Activated T-cell treated with anti-CD3 and anti-CD28 coated beads for 1 hour (primary cell): ENCODE results near the gene TLE3.
"Not testable (repeated sequence)": the region's sequence is repeated elsewhere in the genome, so short reads cannot be mapped to it uniquely, and the experiment has no call there.

Experiments used
- DNase-seq: peaks from one replicate; pipeline ENCODE4 v3.0.0-alpha.2; 2020; ENCODE audit warnings: low read depth

Gene TLE3

DNA sequence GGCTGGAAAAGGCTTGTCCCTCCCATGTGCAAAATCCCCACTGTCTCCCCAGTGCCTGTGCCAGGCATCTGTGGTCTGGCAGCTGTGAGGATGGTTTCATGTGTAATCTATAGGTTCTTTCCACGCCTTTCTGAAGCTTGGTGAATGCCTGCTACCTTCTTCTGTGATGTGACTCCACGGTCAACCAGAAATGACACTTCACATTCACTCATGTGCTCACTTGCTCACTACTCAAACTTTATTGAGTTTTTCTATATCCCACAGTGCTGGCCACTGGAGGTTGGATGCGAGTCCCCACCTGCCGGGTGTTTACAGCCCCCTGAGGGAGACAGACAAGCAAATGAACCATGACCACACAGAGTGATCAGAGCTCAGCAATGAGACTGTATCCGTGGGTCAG, 27.9 kb upstream of the TLE3 start:
- DNase-seq = no peak

DNA sequence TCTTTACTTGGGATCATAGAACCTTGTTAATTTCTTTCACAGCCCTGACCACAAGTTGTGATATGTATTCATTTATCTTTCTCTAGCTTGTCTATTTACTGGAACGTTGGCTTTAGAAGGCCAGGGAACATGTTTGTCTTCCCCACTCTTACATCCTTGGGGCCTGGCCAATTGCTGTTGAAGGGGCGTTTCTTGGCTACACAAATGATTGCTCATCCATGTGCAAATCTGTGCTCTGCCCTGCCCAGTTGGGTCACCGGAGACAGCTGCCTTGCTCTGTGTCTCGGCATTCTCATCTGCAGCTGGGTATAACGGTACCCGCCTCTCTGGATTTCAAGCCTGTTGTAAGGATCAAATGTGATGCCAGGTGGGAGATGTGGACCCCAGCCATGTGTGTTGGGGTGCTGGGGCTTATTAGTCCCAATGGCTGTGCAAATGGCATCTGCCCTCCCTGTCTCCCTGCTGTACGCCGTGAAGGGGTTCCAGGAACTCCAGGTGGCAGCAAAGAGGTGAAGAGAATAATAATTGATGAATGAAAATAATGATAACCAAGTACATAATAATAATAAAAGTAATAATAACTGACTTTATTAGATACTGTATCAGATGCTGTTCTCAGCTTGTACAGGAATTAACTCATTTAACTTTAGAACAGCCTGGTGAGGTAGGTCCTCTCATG, 24.0 kb upstream of the TLE3 start:
- DNase-seq = no peak

DNA sequence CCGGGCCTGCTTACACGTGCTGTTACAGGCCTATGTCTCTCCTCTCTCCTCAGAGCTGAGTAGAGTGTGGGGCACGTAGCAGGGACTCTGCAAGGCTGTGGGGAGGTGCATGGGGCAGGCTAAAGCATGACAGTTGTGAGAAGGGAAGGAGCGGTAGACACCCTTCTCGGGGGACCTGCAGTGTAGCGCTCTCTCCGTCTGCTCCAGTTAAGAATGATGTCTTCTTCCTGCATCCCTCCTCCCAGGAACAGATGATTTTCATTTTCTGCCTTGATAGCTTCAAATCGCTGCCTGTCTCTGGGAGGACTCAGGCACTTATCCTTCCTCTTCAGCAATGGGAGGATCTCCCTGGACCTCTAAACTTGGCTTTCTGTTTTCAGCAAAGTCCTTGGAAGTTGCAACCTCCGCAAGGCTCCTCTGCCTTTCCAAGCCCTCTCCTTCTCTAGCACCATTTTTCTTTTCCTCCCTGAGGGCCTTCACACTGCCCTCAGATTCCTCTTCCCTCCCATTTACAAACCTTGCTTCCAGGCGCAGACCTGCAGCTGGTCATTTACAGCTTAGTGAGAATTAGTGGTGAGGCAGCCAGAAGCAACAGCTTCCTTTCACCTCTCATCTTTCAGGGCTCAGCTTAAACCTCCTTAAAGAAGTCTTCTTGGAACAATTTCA, 23.4 kb upstream of the TLE3 start:
- no peak for DNase-seq

DNA sequence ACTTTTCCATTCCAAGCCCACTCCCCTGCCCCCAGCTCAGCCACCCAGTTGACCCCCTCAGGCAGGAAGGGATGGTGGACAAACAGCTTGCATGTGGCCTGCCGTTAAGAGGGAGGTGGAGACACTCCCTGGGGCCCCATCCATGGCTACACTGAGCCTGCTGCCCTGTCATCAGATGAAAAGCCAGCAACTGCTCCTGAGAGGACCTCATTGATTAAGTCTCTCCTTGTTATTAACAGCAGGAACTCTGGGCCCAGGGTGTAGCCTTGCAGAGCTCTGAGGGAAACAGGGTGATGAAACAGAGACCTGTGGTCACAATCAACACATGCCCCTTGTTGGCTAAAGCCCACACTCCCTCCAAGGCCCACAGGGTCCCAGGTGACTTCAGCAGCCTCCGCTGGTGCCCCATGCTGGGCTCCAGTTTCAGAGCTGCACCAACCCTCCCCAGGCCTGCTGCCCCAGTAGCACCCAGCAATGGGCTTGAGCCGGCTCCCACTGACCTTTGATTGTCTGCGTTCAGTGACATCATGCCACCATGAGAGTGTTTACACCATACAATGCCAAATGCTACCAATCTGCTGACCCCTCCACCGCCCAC, 22.3 kb upstream of the TLE3 start:
- DNase-seq = no peak

DNA sequence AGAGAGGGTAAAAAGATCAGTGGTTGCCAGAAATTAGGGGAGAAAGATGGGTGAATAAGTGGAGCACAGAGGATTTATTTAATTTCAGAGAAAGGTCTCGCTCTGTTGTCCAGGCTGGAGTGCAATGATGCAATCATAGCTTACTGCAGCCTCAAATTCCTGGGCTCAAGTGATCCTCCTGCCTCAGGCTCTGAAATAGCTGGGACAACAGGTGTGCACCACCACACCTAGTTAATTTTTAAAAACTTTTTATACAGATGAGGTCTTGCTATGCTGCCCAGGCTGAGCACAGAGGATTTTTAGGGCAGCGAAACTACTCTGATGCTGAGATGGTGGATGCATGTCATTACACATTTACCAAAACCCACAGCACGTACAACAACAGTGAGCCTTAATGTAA, 20.9 kb upstream of the TLE3 start:
- DNase-seq = no peak

DNA sequence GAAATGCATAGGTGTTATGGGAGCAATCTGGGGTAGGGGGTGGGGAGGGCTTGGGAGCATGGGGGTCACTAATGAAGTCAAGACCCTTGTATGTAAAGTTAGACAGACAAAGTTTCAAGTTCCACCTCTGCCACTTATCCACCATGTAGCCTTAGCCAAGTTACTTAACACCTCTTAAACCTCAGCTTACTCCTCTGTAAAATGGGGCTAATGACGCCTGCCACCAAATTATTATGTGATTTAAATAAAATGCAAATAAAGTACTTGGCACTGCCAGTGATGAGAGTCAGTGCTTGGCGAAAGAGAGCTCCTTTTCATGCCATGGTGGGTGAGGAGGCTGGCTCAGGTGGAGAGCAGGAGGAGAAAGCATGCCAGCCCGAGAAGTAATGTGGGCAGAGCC, 18.6 kb upstream of the TLE3 start:
- no peak for DNase-seq

DNA sequence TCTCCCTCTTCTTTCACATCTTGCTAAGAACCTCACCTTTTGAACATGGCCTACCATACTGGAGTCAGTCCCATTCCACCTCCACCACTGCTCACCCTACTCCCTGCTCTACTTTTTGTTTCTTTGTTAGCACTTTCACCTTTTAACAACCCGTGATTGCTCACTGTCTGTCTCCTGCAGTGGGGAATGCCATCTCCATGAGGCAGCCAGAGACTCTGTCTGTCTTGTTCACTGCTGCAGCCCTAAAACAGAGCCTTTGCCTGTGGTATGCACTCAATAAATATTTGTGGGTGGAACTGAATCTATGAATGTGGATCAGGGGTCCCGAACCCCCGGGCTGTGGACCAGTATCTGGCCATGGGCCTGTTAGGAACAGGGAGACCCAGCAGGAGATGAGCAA, 16.5 kb upstream of the TLE3 start:
- DNase-seq = no peak

DNA sequence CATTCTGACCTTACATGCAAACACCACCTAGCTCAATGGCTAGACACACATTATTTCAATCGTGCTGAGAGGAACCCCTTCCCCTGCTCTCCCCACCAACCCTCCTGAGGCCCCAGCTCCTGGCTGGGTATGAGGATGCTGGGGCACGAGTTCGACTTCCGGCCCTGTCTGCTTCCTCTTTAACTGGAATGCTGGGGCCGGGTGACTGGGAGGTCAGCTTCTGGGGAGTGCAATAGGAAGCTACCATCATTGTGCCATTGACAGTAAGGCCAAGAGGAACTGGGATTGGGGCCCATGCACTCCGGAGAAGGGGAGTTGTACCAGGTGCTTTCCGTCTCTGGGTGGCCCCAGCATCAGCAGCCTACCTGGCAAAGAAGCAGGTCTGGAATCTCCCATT, 15.6 kb upstream of the TLE3 start:
- no peak for DNase-seq

DNA sequence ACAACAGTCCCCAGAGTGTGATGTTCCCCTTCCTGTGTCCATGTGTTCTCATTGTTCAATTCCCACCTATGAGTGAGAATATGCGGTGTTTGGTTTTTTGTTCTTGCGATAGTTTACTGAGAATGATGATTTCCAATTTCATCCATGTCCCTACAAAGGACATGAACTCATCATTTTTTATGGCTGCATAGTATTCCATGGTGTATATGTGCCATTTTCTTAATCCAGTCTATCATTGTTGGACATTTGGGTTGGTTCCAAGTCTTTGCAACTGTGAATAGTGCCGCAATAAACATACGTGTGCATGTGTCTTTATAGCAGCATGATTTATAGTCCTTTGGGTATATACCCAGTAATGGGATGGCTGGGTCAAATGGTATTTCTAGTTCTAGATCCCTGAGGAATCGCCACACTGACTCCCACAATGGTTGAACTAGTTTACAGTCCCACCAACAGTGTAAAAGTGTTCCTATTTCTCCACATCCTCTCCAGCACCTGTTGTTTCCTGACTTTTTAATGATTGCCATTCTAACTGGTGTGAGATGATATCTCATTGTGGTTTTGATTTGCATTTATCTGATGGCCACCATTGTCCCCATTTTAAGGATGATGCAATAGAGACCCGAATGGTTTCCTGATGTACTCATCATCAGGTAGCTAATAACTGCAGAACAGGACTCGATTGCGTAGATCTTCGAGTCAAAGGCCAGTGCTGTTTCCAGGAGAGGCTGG, 15.0 kb upstream of the TLE3 start:
- not testable (repeated sequence) for DNase-seq

DNA sequence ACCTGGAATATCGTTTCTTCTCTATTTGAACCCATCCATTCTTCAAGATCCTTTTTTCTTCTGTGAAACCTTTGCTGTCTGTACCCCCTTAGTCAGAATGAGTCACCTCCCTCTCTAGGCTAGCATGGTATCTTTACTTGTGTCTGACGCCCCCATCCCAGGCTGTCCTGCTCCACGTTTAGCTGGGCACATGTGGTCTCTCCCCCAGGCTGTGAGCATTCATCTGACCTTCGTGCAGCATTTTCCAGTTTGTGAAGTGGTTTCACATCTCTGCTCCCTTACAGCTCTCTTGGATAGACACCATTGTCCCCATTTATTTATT, 14.3 kb upstream of the TLE3 start:
- DNase-seq = no peak

DNA sequence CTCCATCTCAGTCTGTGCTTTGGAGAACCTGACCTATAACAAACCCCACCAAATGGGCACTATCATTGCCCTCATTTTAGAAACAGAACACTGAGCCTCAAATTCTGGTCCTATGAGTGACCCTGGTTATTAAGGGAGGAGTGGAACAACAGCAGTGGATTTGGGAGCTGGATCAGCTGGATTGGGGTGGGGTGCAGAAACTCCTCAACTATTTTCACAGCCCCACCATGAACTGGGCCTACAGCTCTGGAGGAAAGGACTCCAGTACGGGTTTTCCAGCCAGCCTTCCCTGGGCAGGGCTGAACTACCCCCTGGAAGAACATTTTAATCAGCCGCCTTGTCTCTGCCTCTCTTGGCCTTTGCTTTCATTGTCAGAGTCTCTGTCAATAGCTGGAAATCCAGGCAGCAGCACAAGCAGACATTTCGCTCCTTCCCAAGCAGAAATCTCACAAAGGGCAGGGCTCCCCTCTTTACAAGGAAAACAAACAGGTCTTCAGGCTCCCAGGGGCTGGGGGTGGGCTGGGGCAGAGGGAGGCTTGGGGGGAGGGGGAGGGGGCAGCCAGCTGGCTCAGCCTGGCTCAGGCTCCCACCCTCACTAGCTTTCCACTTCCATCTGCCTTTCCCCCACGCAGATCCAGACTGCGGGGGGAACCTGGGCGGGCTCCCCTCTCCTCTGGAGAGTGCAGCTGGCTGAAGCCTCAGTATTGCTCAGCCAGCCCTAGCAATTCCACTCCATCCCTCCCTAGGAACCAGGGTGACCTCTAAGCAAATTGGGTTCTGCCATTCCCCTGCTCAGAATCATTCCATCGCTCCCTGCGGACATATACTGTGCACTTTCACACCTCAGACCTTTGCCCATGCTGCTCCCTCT, 13.7 kb upstream of the TLE3 start:
- DNase-seq = no peak

DNA sequence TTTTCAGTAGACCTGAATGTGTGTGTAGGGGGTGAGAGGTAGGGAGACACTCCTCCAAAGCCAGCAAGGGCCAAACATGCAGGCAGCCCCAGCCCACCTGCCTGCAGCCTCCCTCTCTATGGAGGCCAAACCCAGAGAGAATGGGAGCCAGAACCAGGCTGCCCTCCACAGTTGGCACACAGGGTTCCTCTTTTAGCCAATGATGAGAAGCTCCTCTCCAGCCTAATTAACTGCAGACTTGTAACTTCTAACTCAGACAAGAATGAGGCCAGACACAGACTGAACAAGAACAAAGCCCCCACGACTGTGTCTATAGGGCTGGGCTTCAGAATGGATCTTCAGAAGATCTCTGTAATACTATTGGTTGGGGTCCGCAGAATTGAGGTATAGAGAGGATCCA, 12.3 kb upstream of the TLE3 start:
- DNase-seq = no peak

DNA sequence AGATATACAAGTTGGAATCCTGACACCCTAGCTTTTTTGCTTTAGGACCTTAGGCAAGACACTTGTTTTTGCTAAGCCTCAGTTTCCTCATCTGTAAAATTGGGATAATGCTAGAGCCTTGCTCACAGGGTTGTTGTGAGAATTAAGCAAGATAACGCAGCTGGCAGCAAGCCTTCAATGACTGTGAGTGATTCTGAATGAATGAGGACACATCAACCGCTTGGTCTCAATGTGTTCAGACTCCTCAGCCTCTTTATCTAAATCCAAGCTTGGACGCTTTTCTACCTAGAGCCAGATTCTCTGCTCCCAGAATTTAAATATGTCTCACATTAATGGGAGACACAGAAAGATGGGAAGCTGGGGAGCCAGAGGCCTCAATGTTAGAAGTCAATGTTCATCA, 11.8 kb upstream of the TLE3 start:
- no peak for DNase-seq

DNA sequence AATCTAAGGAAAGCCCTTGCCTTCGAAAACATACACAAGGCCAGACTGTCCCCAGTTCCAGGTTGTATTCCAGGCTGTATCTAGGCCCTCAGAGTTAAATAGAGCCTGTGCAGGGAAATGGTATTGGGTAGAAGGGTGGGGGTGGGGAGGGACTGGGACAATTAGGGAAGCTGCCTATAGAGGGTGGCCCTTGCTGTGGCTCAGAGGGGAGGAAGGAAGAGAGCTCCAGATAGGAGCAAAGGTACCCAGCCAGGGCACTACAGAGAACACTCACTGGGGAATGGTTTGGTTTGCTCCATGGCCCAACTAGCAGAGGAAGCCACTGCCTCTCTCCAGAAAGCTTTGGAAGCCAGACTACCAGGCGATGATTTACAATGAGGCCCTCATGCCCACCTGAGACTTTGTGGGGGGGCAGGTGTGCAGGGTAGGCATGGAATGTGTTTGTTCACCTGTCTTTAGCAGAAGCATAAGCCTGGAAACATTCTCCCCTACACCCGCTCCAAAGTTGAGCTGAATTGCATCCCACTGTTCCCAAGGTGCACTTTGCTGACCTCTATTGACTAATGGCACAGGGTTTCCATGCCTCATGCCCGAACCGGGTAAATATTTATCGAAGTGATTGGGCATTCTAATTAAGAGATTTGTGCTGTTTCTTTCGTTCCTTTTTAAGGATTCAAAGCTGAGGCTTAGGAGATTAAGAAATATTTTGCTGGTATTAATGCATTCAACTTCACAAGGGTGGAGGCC, 6.3 kb upstream of the TLE3 start:
- DNase-seq = no peak

DNA sequence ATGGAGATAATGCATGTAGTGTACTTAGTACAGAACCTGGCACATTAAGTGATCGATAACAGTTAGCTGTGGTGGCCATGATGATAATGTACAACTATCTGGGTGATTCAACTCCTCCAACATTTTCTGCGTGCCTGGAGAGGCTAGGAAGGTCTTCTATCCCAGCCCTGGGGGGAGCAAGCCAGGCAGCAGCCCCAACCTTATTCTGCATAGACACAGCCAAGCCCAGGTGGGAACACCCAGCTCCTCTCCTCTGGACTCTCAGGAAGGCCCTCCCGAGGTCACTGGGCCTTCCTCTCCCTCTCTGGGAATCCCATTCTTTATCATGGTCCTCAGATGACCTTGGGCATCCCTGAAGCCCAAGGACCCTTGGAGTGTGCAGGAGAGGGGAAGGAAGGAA, 5.1 kb upstream of the TLE3 start:
- no peak for DNase-seq

DNA sequence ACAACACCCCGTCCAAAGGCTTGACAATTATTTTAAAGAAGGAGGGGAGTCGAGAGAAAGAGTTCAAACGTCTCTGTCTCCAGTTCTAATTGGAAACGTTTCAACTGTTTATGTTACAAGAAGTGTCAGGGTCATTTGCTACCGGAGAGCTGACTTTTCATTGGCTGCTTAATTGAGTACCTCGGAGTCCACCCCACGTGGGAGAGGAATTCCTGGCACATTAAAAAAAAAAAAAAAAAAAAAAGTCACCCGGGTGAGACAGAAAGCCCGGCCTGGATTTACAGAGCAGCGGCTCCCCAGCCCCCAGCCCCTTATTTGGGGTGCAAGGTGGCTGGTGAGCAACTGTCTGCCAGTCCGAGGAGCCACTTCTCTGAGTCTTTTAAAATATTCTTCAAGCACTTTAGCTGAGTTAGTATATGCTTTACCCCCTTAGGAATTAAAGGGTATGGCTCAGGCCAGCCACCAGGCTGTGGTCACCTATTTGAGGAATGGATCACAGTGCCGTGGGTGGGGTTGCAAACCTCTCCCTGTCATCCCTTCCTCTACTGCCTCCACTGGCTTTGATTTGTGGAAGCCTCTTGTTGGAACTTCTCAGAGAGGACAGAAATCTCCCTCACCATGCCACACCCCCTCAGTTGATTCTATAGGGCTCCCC, 3.9 kb upstream of the TLE3 start:
- no peak for DNase-seq

DNA sequence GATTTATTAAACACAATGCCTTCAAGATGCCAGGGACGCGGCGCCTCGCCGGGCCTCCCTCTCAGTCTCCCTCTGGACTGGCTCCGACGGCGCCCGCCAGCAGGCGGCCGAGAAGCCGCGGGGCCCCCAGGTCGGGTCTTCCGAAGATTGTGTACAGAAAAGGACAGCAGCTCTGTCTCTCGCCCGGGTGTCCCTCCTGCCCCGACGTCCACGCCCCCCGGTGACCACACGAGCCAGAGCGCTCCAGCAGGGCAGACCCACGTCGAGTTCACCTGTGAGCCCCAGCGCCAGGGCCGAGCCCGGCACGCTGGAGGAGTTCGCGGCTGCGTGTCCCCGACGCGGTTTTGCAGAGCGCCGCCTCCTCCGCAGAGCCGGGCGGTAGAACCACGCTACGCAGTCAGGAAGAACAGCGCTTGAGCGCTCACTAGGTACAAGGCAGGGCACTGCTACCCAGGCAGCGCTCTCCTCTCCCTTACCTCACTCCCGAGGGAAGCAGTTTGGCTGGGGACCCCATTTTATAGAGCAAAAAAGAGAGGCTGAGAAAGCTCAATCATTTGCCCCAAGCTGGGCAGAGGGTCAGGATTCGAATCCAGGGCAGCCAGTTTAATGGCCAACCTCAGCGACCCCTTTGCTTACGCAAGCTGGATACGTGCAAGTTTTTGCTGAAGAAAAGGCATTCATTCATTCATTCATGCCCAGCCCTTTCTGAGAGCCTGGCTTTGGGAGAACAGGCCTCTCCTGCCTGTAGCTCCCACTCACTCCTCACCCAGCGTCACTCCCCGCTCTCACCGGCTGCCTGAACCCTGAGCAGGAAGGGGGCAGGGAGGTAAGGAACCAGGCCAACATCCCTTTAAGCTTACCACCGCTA, 3.0 kb upstream of the TLE3 start:
- DNase-seq = peak; percentile 53

DNA sequence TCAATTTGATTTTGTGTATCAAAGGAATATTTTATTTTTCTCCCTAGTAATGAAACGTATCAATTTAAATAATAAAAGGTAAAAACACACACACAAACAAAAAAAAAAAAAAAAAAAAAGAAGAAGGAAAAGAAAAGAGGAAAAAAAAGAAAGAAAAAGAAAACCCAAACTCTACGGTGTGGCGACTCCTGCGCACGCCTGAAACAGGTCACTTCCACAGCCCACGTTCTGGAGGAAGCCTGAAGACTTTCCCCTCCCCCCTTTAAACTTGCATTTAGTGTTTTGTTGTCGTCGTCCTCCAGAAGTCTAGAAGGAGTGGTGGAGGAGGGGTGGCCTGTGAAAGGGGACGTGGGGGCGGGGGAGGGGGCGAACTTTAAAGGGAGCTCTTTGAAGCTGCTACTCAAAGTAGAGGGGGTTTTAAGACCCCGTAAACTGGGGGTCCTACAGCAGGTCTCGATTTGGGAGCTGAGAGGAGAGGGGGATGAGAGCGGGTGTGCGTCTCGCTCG, 2.3 kb upstream of the TLE3 start:
- no peak for DNase-seq

DNA sequence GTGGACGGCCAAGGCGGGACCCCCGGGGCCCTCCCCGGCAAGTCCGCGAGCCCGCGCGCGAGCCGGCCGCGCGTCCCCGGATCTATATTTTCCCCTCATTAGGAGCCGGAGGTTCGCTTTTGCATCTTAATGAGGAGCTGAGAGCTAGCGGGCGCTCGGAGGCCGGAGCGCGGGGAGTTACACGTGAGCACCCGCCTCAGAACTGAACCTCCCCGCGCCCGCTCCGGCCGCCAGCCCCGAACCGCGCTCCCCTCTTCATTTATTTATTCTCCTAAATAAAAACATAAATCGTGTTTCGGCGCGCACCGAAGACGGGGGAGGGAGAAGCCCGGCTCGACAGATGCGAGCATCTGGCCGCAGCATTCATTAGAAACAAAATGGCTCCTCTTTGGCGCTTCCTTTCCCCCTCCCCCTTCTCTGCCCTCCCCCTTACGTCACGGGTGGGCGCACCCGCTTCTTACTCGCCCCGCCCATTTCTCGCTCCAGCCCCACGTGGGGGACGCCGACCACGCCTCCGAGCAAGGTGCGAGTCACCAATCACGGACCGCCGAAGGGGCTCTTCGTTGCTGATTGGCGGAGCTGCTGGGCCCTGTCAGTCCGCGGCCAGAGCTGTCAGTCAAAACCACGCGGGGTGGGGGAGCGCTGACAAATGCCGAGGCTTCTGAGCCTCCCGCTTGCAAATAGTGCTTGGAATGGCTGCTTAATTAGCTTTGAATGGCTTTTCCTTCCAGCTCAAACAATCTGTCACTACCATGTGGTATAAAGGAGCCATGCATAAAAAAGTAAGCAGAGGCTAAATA, 1.6 kb upstream of the TLE3 start:
- DNase-seq = peak; percentile 100
